ENCODE data around the gene TVP23A.

TVP23A gene

DNA sequence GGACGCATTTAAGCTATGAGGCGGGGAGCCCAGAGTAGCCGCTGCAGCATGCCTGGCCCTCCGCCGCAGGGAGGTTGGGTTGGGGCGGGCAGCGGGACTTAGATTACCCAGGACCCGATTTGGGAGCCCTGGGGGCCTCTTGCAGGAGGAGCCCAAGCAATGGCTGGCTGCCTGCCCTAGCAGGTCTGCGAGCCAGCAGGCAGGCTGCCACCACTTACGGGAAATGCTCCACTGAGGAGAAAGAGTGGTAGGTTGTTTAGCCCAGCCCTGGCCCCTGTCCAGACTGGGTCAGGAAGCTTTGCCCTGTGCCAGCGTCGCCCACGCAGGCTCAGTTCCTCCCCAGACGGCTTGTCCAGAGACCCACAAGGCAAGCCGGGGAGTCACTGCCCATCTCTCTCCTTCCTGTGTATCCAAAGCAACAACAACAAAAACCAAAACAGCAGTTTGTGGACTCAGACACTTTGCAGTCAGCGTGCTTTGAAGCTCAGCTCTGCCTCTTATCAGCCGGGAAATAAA lies 10.3 kb upstream of the TVP23A start:
- Histone ChIP-seq H3K79me2 (ENCODE audit: low read length) (no peaks in the 10 kb centered on the region), H3K36me3 (replicated peaks; ENCODE audit: insufficient read depth, low read length) (no peaks in the 10 kb centered on the region), H3K4me3 (ENCODE audit: low read length) (no peak overlapping the region), H3K4me1 (ENCODE audit: low read length) (no peaks in the 10 kb centered on the region), H3K4me2 (ENCODE audit: low read depth, low read length) (no peak overlapping the region), H3K27ac (ENCODE audit: low read length) (no peak overlapping the region), H3K27me3 (replicated peaks; ENCODE audit: insufficient read depth, low read length) (no peaks in the 10 kb centered on the region), H3K9ac (ENCODE audit: low read length) (no peak overlapping the region), H3K9me3 (replicated peaks; ENCODE audit: insufficient read depth, low read length) (no peaks in the 10 kb centered on the region), H4K20me1 (ENCODE audit: insufficient read depth, low read length) (no peaks in the 10 kb centered on the region), H3K9me2 (replicated peaks; ENCODE audit: insufficient read depth, low read length) (no peaks in the 10 kb centered on the region), H2AFZ (ENCODE audit: low read length) (no peak overlapping the region), H3F3A (ENCODE audit: insufficient read depth, low read length) (no peaks in the 10 kb centered on the region)
- no peak for DNase-seq
- TF ChIP-seq, protein P1, sequence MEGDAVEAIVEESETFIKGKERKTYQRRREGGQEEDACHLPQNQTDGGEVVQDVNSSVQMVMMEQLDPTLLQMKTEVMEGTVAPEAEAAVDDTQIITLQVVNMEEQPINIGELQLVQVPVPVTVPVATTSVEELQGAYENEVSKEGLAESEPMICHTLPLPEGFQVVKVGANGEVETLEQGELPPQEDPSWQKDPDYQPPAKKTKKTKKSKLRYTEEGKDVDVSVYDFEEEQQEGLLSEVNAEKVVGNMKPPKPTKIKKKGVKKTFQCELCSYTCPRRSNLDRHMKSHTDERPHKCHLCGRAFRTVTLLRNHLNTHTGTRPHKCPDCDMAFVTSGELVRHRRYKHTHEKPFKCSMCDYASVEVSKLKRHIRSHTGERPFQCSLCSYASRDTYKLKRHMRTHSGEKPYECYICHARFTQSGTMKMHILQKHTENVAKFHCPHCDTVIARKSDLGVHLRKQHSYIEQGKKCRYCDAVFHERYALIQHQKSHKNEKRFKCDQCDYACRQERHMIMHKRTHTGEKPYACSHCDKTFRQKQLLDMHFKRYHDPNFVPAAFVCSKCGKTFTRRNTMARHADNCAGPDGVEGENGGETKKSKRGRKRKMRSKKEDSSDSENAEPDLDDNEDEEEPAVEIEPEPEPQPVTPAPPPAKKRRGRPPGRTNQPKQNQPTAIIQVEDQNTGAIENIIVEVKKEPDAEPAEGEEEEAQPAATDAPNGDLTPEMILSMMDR (IDR thresholded peaks at IDR 0.05; ENCODE audit: low read length), result no peak
- TF ChIP-seq EZH2 (optimal IDR thresholded peaks at IDR 0.05; ENCODE audit: low read depth, low read length) (no peak), EZH2phosphoT487 (IDR thresholded peaks at IDR 0.05; ENCODE audit: low read length) (no peak)

DNA sequence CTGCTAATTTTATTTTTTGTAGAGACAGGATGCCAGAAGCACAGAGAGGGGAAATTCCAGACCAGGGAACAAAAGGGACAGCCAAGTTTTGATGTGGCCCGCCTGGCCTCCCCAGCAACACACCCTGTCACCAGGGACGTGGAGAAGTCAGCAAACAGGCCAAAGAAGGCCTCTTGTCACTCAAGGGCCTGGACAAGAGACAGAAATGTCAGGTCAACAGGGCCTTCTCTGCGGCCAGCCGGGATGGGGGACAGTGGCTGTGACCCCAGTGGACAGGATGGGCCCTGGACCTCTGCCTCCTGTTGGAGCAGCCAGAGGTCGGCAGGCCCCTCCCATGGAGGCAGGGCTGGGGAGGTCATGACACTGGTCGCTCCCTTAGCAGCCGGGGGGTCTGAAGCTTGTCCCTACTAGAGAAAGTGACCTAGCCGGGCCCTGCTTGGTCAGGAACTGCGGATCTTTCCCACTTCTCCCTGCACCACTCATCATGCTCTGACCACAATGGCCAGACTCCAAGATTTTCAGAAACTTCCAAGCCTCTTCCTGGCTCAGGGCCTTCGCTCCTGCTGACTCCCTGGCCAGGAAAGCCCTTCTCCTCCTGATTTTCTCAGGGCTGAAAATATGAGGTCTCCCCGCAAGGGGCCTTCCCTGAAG lies 9.2 kb upstream of the TVP23A start:
- DNase-seq, result no peak
- no peaks in the 10 kb centered on the region for H3K36me3 ChIP-seq (replicated peaks; ENCODE audit: insufficient read depth, low read length)
- no peak overlapping the region for H3K27ac ChIP-seq (ENCODE audit: low read length)
- no peaks in the 10 kb centered on the region for H3F3A ChIP-seq (ENCODE audit: insufficient read depth, low read length)
- no peaks in the 10 kb centered on the region for H3K9me2 ChIP-seq (replicated peaks; ENCODE audit: insufficient read depth, low read length)
- TF ChIP-seq EZH2phosphoT487 (IDR thresholded peaks at IDR 0.05; ENCODE audit: low read length), result no peak
- TF ChIP-seq, protein P1 (IDR thresholded peaks at IDR 0.05; ENCODE audit: low read length), result no peak
- TF ChIP-seq EZH2 (optimal IDR thresholded peaks at IDR 0.05; ENCODE audit: low read depth, low read length), result no peak
- no peaks in the 10 kb centered on the region for H4K20me1 ChIP-seq (ENCODE audit: insufficient read depth, low read length)
- no peaks in the 10 kb centered on the region for H3K9me3 ChIP-seq (replicated peaks; ENCODE audit: insufficient read depth, low read length)
- H3K4me1 ChIP-seq (ENCODE audit: low read length), result no peaks in the 10 kb centered on the region
- H3K4me3 ChIP-seq (ENCODE audit: low read length), result no peak overlapping the region
- no peaks in the 10 kb centered on the region for H3K27me3 ChIP-seq (replicated peaks; ENCODE audit: insufficient read depth, low read length)
- no peak overlapping the region for H3K4me2 ChIP-seq (ENCODE audit: low read depth, low read length)
- H3K79me2 ChIP-seq (ENCODE audit: low read length), result no peaks in the 10 kb centered on the region
- H2AFZ ChIP-seq (ENCODE audit: low read length), result no peak overlapping the region
- H3K9ac ChIP-seq (ENCODE audit: low read length), result no peak overlapping the region

DNA sequence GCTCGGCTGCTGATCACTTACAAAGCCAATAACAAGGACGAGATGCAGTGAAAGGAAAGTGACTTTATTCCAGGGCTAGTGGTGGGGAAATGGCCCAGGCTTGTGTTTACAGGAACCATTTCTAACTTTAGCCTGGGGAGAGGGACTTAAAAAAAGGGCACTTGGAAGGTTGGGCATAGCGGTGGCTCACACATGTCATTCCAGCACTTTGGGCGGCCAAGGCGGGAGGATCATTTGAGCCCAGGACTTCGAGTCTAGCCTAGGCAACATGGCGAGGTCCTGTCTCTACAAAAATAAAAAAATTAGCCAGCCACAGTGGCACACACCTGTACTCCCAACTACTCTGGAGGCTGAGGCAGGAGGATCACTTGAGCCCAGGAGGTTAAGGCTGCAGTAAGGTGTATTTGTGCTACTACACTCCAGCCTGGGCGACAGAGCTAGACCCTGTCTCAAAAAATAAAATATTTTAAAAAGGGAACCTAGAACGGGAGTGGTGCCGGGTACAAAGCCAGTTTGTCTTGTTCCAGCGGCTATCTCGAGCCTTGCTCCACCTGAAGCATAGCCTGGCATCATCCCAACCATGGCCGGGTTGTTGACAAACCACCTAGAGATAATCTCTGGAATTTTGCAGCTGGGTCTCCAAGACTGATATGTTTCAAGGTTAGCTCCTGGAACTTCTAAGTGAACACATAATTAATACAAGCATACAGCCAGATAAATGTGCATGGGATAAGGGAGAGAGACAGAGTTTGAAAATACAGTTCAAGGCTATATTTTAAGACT lies 5.7 kb upstream of the TVP23A start:
- Histone ChIP-seq H3F3A (ENCODE audit: insufficient read depth, low read length) (no peaks in the 10 kb centered on the region), H3K79me2 (ENCODE audit: low read length) (no peaks in the 10 kb centered on the region), H3K27ac (ENCODE audit: low read length) (no peak overlapping the region), H3K9ac (ENCODE audit: low read length) (no peak overlapping the region), H3K4me1 (ENCODE audit: low read length) (peaks cover 8% of the 10 kb centered on the region), H3K27me3 (replicated peaks; ENCODE audit: insufficient read depth, low read length) (no peaks in the 10 kb centered on the region), H3K4me3 (ENCODE audit: low read length) (no peak overlapping the region), H3K36me3 (replicated peaks; ENCODE audit: insufficient read depth, low read length) (no peaks in the 10 kb centered on the region), H2AFZ (ENCODE audit: low read length) (no peak overlapping the region), H3K9me2 (replicated peaks; ENCODE audit: insufficient read depth, low read length) (no peaks in the 10 kb centered on the region), H4K20me1 (ENCODE audit: insufficient read depth, low read length) (no peaks in the 10 kb centered on the region), H3K9me3 (replicated peaks; ENCODE audit: insufficient read depth, low read length) (no peaks in the 10 kb centered on the region), H3K4me2 (ENCODE audit: low read depth, low read length) (no peak overlapping the region)
- TF ChIP-seq EZH2phosphoT487 (IDR thresholded peaks at IDR 0.05; ENCODE audit: low read length), result no peak
- TF ChIP-seq, protein P1 (IDR thresholded peaks at IDR 0.05; ENCODE audit: low read length), result no peak
- TF ChIP-seq EZH2 (optimal IDR thresholded peaks at IDR 0.05; ENCODE audit: low read depth, low read length), result no peak
- DNase-seq, result no peak
